Right lobe of liver (tissue), 6 donors: ENCODE data around the gene PLA2G4F. TPM values are rescaled to one million over a fixed set of nuclear protein-coding genes. Genes with fewer than 3 reads are reported as not detected.

Source experiments
- ATAC-seq, 4 donors: fragments of 200-7000 bp; cut with Tn5 transposase; one replicate each; pipeline ENCODE4 v1.9.1; 2020; ENCODE audit warnings: mild to moderate bottlenecking in 4 of 4, moderate library complexity in 4 of 4
- DNase-seq, 3 donors: peaks; one replicate each; pipeline ENCODE4 v3.0.0-alpha.2; 2020
- H3K27ac ChIP-seq, 3 donors: fragments of 200-600 bp; one replicate each; pipeline ENCODE4 v1.8.0; 2022
- H3K27me3 ChIP-seq, 2 donors: fragments of 200-600 bp; one replicate each; pipeline ENCODE4 v1.8.0; 2022
- H3K36me3 ChIP-seq, 4 donors: fragments of 200-600 bp; sonication (generic) in 1 of 4; one replicate each; pipeline versions ENCODE4 v1.5.1 to v1.8.0; 2017 to 2022; ENCODE audit warnings: control low read depth in 1 of 4
- H3K4me1 ChIP-seq, 4 donors: fragments of 200-600 bp; sonication (generic) in 1 of 4; one replicate each; pipeline versions ENCODE4 v1.5.1 to v1.8.0; 2017 to 2022; ENCODE audit warnings: control low read depth in 1 of 4
- H3K4me3 ChIP-seq, 3 donors: fragments of 200-600 bp; one replicate each; pipeline ENCODE4 v1.8.0; 2022
- H3K9me3 ChIP-seq, 4 donors: fragments of 200-600 bp; sonication (generic) in 1 of 4; one replicate each; pipeline versions ENCODE4 v1.5.1 to v1.8.0; 2017 to 2022; ENCODE audit warnings: control low read depth in 1 of 4
- CTCF ChIP-seq, 4 donors: fragments of 200-600 bp in 3 of 4; fragments of 450-650 bp in 1 of 4; IDR thresholded peaks; one replicate each; pipeline versions ENCODE4 v1.5.1 to v1.8.0; 2016 to 2022; ENCODE audit warnings: antibody characterized with exemption in 4 of 4, mild to moderate bottlenecking in 2 of 4
- POLR2A ChIP-seq: fragments of 450-650 bp; IDR thresholded peaks from one replicate; pipeline ENCODE4 v1.6.1; 2017; ENCODE audit warnings: antibody characterized with exemption, mild to moderate bottlenecking
- WGBS: methylation state at CpG from one replicate; pipeline ENCODE4 v1.1.6; 2018; ENCODE audit warnings: low coverage, low lambda C conversion rate; ENCODE audit not compliant: insufficient coverage; ENCODE audit errors: missing lambda C conversion rate; 5-methylcytosine and 5-hydroxymethylcytosine counted together
- intact Hi-C, 2 donors: fragments of 100-400 bp; cut with DNase I; formaldehyde crosslinking; loops; one replicate each; pipeline versions ENCODE4 v1.11.2 to v1.14.1; 2022
- total RNA-seq, 6 experiments: library from RNA; depleted of rRNA in 2 of 6; stranded (reverse); fragments of >200 nt in 2 of 6; fragmentation: NEBNext Ultra II Directional in 3 of 6; extraction: Animal tissue kit (Norgen Biotek cat#: 25700) in 3 of 6; gene quantifications; one replicate each; pipeline versions ENCODE4 v1.1.0 to v1.2.4, GENCODE V29; 2016 to 2023
- donor health status: DM: no; HTN: yes; CAD: no.
- donor health status: DM: no; HTN: no; CAD: no.
- donor health status: DM: no; HTN: no; CAD: no.
- donor health status: DM: no; HTN: yes; CAD: no.
- donor health status: DM: no; HTN: yes; CAD: no.

The PLA2G4F gene
- total RNA-seq, 6 experiments from 2014 or later = not detected

- H3K9me3 ChIP-seq = no peaks in the 10 kb centered on the region
- H3K4me3 ChIP-seq = no peak overlapping the region
- intact Hi-C loops = no loop called here
- H3K36me3 ChIP-seq = no peaks in the 10 kb centered on the region
- no peak overlapping the region for H3K27ac ChIP-seq
- DNase-seq (peak in 1 of 3 donors; percentile 26), ATAC-seq (no peak)
- WGBS = 50% methylated on average over 2 of the region's 8 CpGs
- H3K4me1 ChIP-seq = no peaks in the 10 kb centered on the region
- H3K27me3 ChIP-seq = no peaks in the 10 kb centered on the region
- TF ChIP-seq POLR2A = no peak
These were observed 15.9 kb downstream of the PLA2G4F start for GRCh38 chr15:42140383-42141070.

GRCh38 chr15:42139596-42139995 lies 16.8 kb downstream of the PLA2G4F start:
- no peak for ATAC-seq
- Histone ChIP-seq H3K9me3 (no peaks in the 10 kb centered on the region), H3K36me3 (no peaks in the 10 kb centered on the region), H3K27me3 (no peaks in the 10 kb centered on the region), H3K4me3 (no peak overlapping the region), H3K27ac (no peak overlapping the region), H3K4me1 (no peaks in the 10 kb centered on the region)
- intact Hi-C loops = no loop called here
- WGBS = 68% methylated on average over 4 of the region's 6 CpGs
- DNase-seq = peak in 1 of 3 donors; percentile 29
- no peak for TF ChIP-seq CTCF (IDR thresholded peaks at IDR 0.05)
- no peak for TF ChIP-seq POLR2A

- H3K36me3 ChIP-seq = no peaks in the 10 kb centered on the region
- DNase-seq (peak in 1 of 3 donors; percentile 42), ATAC-seq (peak in 1 of 4 donors; percentile 17)
- H3K4me3 ChIP-seq = no peak overlapping the region
- WGBS = 25% methylated on average over 2 of the region's 3 CpGs
- no peaks in the 10 kb centered on the region for H3K9me3 ChIP-seq
- no peaks in the 10 kb centered on the region for H3K27me3 ChIP-seq
- H3K4me1 ChIP-seq = no peaks in the 10 kb centered on the region
- H3K27ac ChIP-seq = no peak overlapping the region
- TF ChIP-seq POLR2A (no peak), CTCF (IDR thresholded peaks at IDR 0.05) (no peak)
- intact Hi-C loops = no loop called here
These were observed 17.5 kb downstream of the PLA2G4F start for GRCh38 chr15:42138968-42139386.

- Histone ChIP-seq H3K36me3 (no peaks in the 10 kb centered on the region), H3K4me1 (no peaks in the 10 kb centered on the region), H3K27me3 (no peaks in the 10 kb centered on the region), H3K9me3 (no peaks in the 10 kb centered on the region), H3K27ac (no peak overlapping the region), H3K4me3 (no peak overlapping the region)
- no peak for TF ChIP-seq CTCF (IDR thresholded peaks at IDR 0.05)
- WGBS = 89% methylated on average over 3 of the region's 4 CpGs
- DNase-seq = peak in 1 of 3 donors; percentile 16
- intact Hi-C loops = no loop called here
- ATAC-seq = no peak
These were observed 18.0 kb downstream of the PLA2G4F start for GRCh38 chr15:42138411-42138810.

GRCh38 chr15:42137461-42138261 lies 18.8 kb downstream of the PLA2G4F start:
- TF ChIP-seq CTCF (IDR thresholded peaks at IDR 0.05) (peak; percentile 28 to 48 (median 40)), POLR2A (no peak)
- no peaks in the 10 kb centered on the region for H3K9me3 ChIP-seq
- H3K36me3 ChIP-seq = no peaks in the 10 kb centered on the region
- H3K27ac ChIP-seq = no peak overlapping the region
- no peaks in the 10 kb centered on the region for H3K27me3 ChIP-seq
- no peak overlapping the region for H3K4me3 ChIP-seq
- DNase-seq (peak in 1 of 3 donors; percentile 35), ATAC-seq (peak in 3 of 4 donors; percentile 26 to 45 (median 37))
- WGBS = 37% methylated on average over 7 of the region's 11 CpGs
- H3K4me1 ChIP-seq = no peaks in the 10 kb centered on the region
- intact Hi-C loops = no loop called here
